K562 (cell line): ENCODE data around the gene TTC39C. TPM values are rescaled to one million over a fixed set of nuclear protein-coding genes. Genes with fewer than 3 reads are reported as not detected.

Source experiments
- ATAC-seq: fragments of 200-7000 bp; cut with Tn5 transposase; 3 replicates; pipeline ENCODE4 v1.9.1; 2020; ENCODE audit warnings: moderate library complexity
- BruUV-seq: library from RNA; stranded (reverse); fragments of 400-500 nt; replicated peaks from 2 replicates; lab custom pipeline; 2021; lab: Mats Ljungman, UMichigan
- CTCF ChIA-PET: fragments of 300-600 bp; formaldehyde crosslinking; extraction: SDS; loops from one replicate; lab custom pipeline; 2021; ENCODE audit warnings: low intra/inter-chr PET ratio; lab: Yijun Ruan, JAX
- POLR2A ChIA-PET: fragments of 300-600, 350-650 bp; sonication (Branson Sonifier 250); formaldehyde crosslinking; extraction: SDS; loops from one replicate; lab custom pipeline; 2021; ENCODE audit warnings: antibody characterized with exemption, inconsistent platforms; lab: Yijun Ruan, JAX
- DNase-seq, 4 experiments: peaks; one replicate each; pipeline versions ENCODE4 v3.0.0 to v3.0.0-alpha.2; 2011 to 2018; ENCODE audit warnings: low spot score in 3 of 4, mixed read lengths in 3 of 4; ENCODE audit errors: extremely low read depth in 1 of 4
- FAIRE-seq: peaks from 2 replicates; lab custom pipeline; 2011; peaks lifted over from hg19 to GRCh38; lab: Jason Lieb, UNC
- H2AFZ ChIP-seq: 2 replicates; pipeline ENCODE4 v1.6.0; 2011; ENCODE audit warnings: low read depth, low read length, control low read depth, inconsistent platforms
- H3K27ac ChIP-seq: fragments of 200-600 bp; 3 replicates; pipeline ENCODE4 v1.8.0; 2011; ENCODE audit warnings: low read depth, mild to moderate bottlenecking, control low read depth, inconsistent platforms, low read length, moderate library complexity, mixed read lengths; ENCODE audit errors: extremely low read depth
- H3K27me3 ChIP-seq, 2 experiments: fragments of 300-600 bp in 1 of 2; 2 replicates in 1 of 2; 3 replicates in 1 of 2; pipeline versions ENCODE4 v1.6.0 to v1.8.0; 2011; ENCODE audit warnings: inconsistent platforms in 2 of 2, low read length in 2 of 2, mild to moderate bottlenecking in 1 of 2, mixed read lengths in 1 of 2, moderate library complexity in 1 of 2; ENCODE audit not compliant: control insufficient read depth in 2 of 2, insufficient read depth in 2 of 2
- H3K36me3 ChIP-seq: fragments of 300-600 bp; 3 replicates; pipeline ENCODE4 v1.8.0; 2011; ENCODE audit warnings: mild to moderate bottlenecking, low read length, inconsistent platforms; ENCODE audit not compliant: control insufficient read depth, insufficient read depth
- H3K4me1 ChIP-seq, 2 experiments: fragments of 200-600 bp in 1 of 2; replicated peaks in 1 of 2; 2 replicates in 1 of 2; 3 replicates in 1 of 2; pipeline versions ENCODE4 v1.5.1 to v1.8.0; 2011; ENCODE audit warnings: inconsistent platforms in 2 of 2, low read length in 2 of 2, mild to moderate bottlenecking in 1 of 2, mixed read lengths in 1 of 2, moderate library complexity in 1 of 2; ENCODE audit not compliant: control insufficient read depth in 2 of 2, insufficient read depth in 2 of 2
- H3K4me2 ChIP-seq: 2 replicates; pipeline ENCODE4 v1.6.1; 2011; ENCODE audit warnings: low read length, control low read depth, inconsistent platforms, mixed read lengths; ENCODE audit not compliant: insufficient read depth
- H3K4me3 ChIP-seq: fragments of 200-600 bp; sonication (generic), shearing (Covaris generic); 2 replicates; pipeline ENCODE4 v1.5.1; 2016; ENCODE audit warnings: control low read depth, inconsistent platforms
- H3K79me2 ChIP-seq: fragments of 200-600 bp; 3 replicates; pipeline ENCODE4 v1.8.0; 2011; ENCODE audit warnings: low read length, inconsistent platforms; ENCODE audit not compliant: control insufficient read depth, insufficient read depth
- H3K9ac ChIP-seq, 2 experiments: 2 replicates each; pipeline versions ENCODE4 v1.6.0 to v1.6.1; 2011; ENCODE audit warnings: low read depth in 2 of 2, low read length in 2 of 2, control low read depth in 1 of 2, inconsistent platforms in 1 of 2, mild to moderate bottlenecking in 1 of 2, mixed read lengths in 1 of 2; ENCODE audit not compliant: insufficient read depth in 1 of 2
- H3K9me1 ChIP-seq: one replicate; pipeline ENCODE4 v1.6.0; 2011; ENCODE audit warnings: inconsistent platforms, mild to moderate bottlenecking, low read length, moderate library complexity; ENCODE audit not compliant: control insufficient read depth, insufficient read depth
- H3K9me3 ChIP-seq: replicated peaks from 2 replicates; pipeline ENCODE4 v1.5.1; 2011; ENCODE audit warnings: low read depth, low read length, inconsistent platforms; ENCODE audit not compliant: control insufficient read depth, insufficient read depth
- H4K20me1 ChIP-seq: replicated peaks from 2 replicates; pipeline ENCODE4 v1.6.1; 2011; ENCODE audit warnings: low read length, inconsistent platforms, mixed read lengths; ENCODE audit not compliant: control insufficient read depth, insufficient read depth
- ARID1B ChIP-seq: fragments of 450-650 bp; IDR thresholded peaks from 2 replicates; pipeline ENCODE4 v1.6.1; 2016; ENCODE audit warnings: antibody characterized with exemption, mild to moderate bottlenecking, inconsistent platforms
- CCAR2 ChIP-seq: fragments of 200-400 bp; formaldehyde crosslinking; IDR thresholded peaks from 2 replicates; pipeline ENCODE4 v1.6.1; 2017; ENCODE audit warnings: mild to moderate bottlenecking, low read depth, low read length
- CREBBP ChIP-seq: IDR thresholded peaks from one replicate; pipeline ENCODE4 v1.6.1; 2012; ENCODE audit warnings: low read depth, mild to moderate bottlenecking, control low read depth, inconsistent platforms, low read length
- CREM ChIP-seq: IDR thresholded peaks from 2 replicates; pipeline ENCODE4 v1.6.1; 2014; ENCODE audit warnings: antibody characterized with exemption, low read depth
- DDX20 ChIP-seq: fragments of 450-650 bp; IDR thresholded peaks from 2 replicates; pipeline ENCODE4 v1.6.1; 2016; ENCODE audit warnings: missing genetic modification characterization, low read depth, mild to moderate bottlenecking, missing compliant biosample characterization, moderate library complexity
- FOXA3 ChIP-seq, 2 experiments: fragments of 450-650 bp in 1 of 2; sonication (generic) in 1 of 2; formaldehyde crosslinking; IDR thresholded peaks in 1 of 2; conservative IDR thresholded peaks in 1 of 2; 2 replicates each; pipeline versions ENCODE4 v1.4.0 to v1.8.0; 2020 to 2022; ENCODE audit warnings: mild to moderate bottlenecking in 2 of 2, missing genetic modification reagents in 1 of 2
- GATA2 ChIP-seq: sonication (generic); formaldehyde crosslinking; IDR thresholded peaks from 2 replicates; pipeline ENCODE4 v1.4.0; 2020; ENCODE audit warnings: mild to moderate bottlenecking, missing genetic modification reagents
- HNRNPK ChIP-seq: fragments of 200-400 bp; formaldehyde crosslinking; IDR thresholded peaks from one replicate; pipeline ENCODE4 v1.6.1; 2018; ENCODE audit warnings: mild to moderate bottlenecking, low read depth, low read length; ENCODE audit not compliant: poor library complexity, severe bottlenecking
- NFIX ChIP-seq: fragments of 250-450 bp; sonication (Bioruptor Pico); IDR thresholded peaks from 2 replicates; pipeline ENCODE4 v1.4.0; 2020; ENCODE audit warnings: low read depth, mild to moderate bottlenecking, moderate library complexity
- PHF21A ChIP-seq: fragments of 450-650 bp; IDR thresholded peaks from 2 replicates; pipeline ENCODE4 v1.6.1; 2017; ENCODE audit warnings: low read depth, borderline replicate concordance
- PTTG1 ChIP-seq: fragments of 450-650 bp; IDR thresholded peaks from 2 replicates; pipeline ENCODE4 v1.6.1; 2016; ENCODE audit warnings: low read depth, mild to moderate bottlenecking, missing genetic modification characterization, missing compliant biosample characterization
- RBM17 ChIP-seq: fragments of 200-400 bp; formaldehyde crosslinking; IDR thresholded peaks from 2 replicates; pipeline ENCODE4 v1.6.1; 2017; ENCODE audit warnings: low read depth, mild to moderate bottlenecking, low read length, borderline replicate concordance
- SMAD4 ChIP-seq: fragments of 250-450 bp; sonication (Bioruptor Pico); conservative IDR thresholded peaks from 2 replicates; pipeline ENCODE4 v1.8.0; 2021; ENCODE audit warnings: inconsistent platforms, mild to moderate bottlenecking, moderate library complexity
- TARDBP ChIP-seq: fragments of 450-650 bp; IDR thresholded peaks from 2 replicates; pipeline ENCODE4 v1.6.1; 2016
- ZKSCAN1 ChIP-seq: fragments of 150-350 bp; IDR thresholded peaks from 2 replicates; pipeline ENCODE4 v1.6.1; 2016; ENCODE audit warnings: low read depth, low read length
- WGBS: fragments of 100-300 bp; shearing (Covaris generic); methylation state at CpG from one replicate; pipeline ENCODE4 v1.1.6; 2016; ENCODE audit warnings: low coverage, mixed read lengths; ENCODE audit not compliant: insufficient coverage; ENCODE audit errors: missing lambda C conversion rate; 5-methylcytosine and 5-hydroxymethylcytosine counted together
- in situ Hi-C: fragments of 300-500 bp; cut with MboI; formaldehyde crosslinking; loops from 4 replicates; pipeline ENCODE4 v1.15.0; 2018; ENCODE audit warnings: inconsistent platforms, mixed read lengths
- intact Hi-C: fragments of 100-400 bp; cut with micrococcal nuclease; formaldehyde crosslinking; loops from 2 replicates; pipeline ENCODE4 v1.14.2; 2022
- polyA plus RNA-seq, 8 experiments: library from polyadenylated mRNA; depleted of rRNA in 4 of 8; stranded (reverse) in 5 of 8; unstranded in 3 of 8; fragments of >200 nt; fragmentation: Nextera tagmentation in 2 of 8; fragmentation: Illumina TruSeq in 1 of 8; extraction: Ambion mirVana in 2 of 8; extraction: Trizol in 1 of 8; gene quantifications; 2 replicates each; pipeline versions ENCODE4 v1.2.1 to v1.2.3, GENCODE V29; 2011 to 2014; ENCODE audit warnings: inconsistent platforms in 1 of 8, missing spikeins in 1 of 8
- total RNA-seq, 7 experiments: library from RNA; depleted of rRNA in 6 of 7; stranded (reverse); fragments of >200 nt in 6 of 7; fragmentation: Illumina TruSeq in 2 of 7; extraction: Trizol in 2 of 7; gene quantifications; 2 replicates each; pipeline versions ENCODE4 v1.2.1 to v1.2.3, GENCODE V29; 2011 to 2021; ENCODE audit warnings: low replicate concordance in 1 of 7
- TF ChIP-seq, protein P1 (sequence below): fragments of 450-650 bp; formaldehyde crosslinking; IDR thresholded peaks from 2 replicates; pipeline ENCODE4 v1.4.0; 2022; ENCODE audit warnings: missing genetic modification characterization

Gene TTC39C
- total and polyA plus RNA-seq, 9 of the 15 experiments (the other 6 are each of a cell fraction or from before 2014, with no cell fraction given): 0.01 to 0.58 (median 0.18) TPM; not detected in 5

DNA sequence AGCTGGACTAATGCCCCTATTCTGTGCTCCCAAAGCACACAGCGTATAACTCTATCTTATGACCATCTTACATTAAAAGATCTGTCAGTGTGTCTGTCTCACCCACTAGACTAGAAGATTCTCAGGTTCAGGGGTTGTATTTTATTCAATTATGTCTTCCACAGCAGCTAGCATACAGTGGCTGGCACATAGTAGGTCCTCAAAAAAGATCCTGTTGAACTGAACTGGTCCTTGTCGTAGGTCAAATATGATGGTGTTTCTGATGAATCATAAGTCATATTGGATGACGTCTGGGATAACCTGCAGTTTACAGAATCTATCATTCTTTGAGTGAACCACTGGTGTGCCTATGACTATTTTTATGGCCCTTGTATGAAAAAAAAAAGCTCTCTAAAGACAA, 11.3 kb upstream of the TTC39C start:
- no peak for FAIRE-seq
- WGBS: 2% methylated on average over 3 of the region's 3 CpGs
- no peaks in the 10 kb centered on the region for H3K9me3 ChIP-seq
- no peak overlapping the region for H3K4me3 ChIP-seq
- H3K9ac ChIP-seq: no peak overlapping the region
- no peak overlapping the region for H3K4me2 ChIP-seq
- in situ Hi-C loops: no loop called here
- TF ChIP-seq CREBBP (no peak), ZKSCAN1 (0 out of 2 replicates have a peak, but pooled peaks have one; percentile 43), CREM (no peak), PHF21A (no peak)
- TF ChIP-seq, all 486 proteins: peak for 1
- DNase-seq: no peak
- ChIA-PET CTCF (no interaction called here), POLR2A (no interaction called here)
- no TSS peak for BruUV-seq
- Histone ChIP-seq H3K36me3 (no peaks in the 10 kb centered on the region), H3K27me3 (no peaks in the 10 kb centered on the region), H4K20me1 (no peaks in the 10 kb centered on the region), H2AFZ (no peak overlapping the region), H3K4me1 (no peaks in the 10 kb centered on the region), H3K27ac (no peak overlapping the region), H3K9me1 (no peaks in the 10 kb centered on the region), H3K79me2 (no peaks in the 10 kb centered on the region)
- ATAC-seq: no peak
- intact Hi-C loops: no loop called here

GRCh38 chr18:24003903-24004640, 10.5 kb upstream of the TTC39C start:
- ATAC-seq: no peak
- no peaks in the 10 kb centered on the region for H3K27me3 ChIP-seq
- H3K9me1 ChIP-seq: no peaks in the 10 kb centered on the region
- H3K79me2 ChIP-seq: no peaks in the 10 kb centered on the region
- in situ Hi-C loops: no loop called here
- no peaks in the 10 kb centered on the region for H4K20me1 ChIP-seq
- H3K36me3 ChIP-seq: no peaks in the 10 kb centered on the region
- H2AFZ ChIP-seq: no peak overlapping the region
- no peaks in the 10 kb centered on the region for H3K4me1 ChIP-seq
- H3K4me3 ChIP-seq: no peak overlapping the region
- no peaks in the 10 kb centered on the region for H3K9me3 ChIP-seq
- CTCF ChIA-PET: no interaction called here
- no peak overlapping the region for H3K9ac ChIP-seq
- H3K27ac ChIP-seq: no peak overlapping the region
- WGBS: 0% methylated on average over 2 of the region's 2 CpGs
- POLR2A ChIA-PET: no interaction called here
- no peak for DNase-seq
- no TSS peak for BruUV-seq
- intact Hi-C loops: no loop called here
- H3K4me2 ChIP-seq: no peak overlapping the region
- no peak for FAIRE-seq
- TF ChIP-seq NFIX (CRISPR knock-in tag) (no peak), HNRNPK (no peak), SMAD4 (CRISPR knock-in tag) (no peak), CCAR2 (no peak), GATA2 (no peak), ARID1B (no peak), FOXA3 (CRISPR knock-in tag; conservative IDR thresholded peaks at IDR 0.05 in 1 of 2, IDR thresholded peaks at IDR 0.05 in 1 of 2) (no peak), DDX20 (tag) (no peak), RBM17 (no peak), TARDBP (no peak), PTTG1 (tag) (no peak)
- TF ChIP-seq, protein P1, sequence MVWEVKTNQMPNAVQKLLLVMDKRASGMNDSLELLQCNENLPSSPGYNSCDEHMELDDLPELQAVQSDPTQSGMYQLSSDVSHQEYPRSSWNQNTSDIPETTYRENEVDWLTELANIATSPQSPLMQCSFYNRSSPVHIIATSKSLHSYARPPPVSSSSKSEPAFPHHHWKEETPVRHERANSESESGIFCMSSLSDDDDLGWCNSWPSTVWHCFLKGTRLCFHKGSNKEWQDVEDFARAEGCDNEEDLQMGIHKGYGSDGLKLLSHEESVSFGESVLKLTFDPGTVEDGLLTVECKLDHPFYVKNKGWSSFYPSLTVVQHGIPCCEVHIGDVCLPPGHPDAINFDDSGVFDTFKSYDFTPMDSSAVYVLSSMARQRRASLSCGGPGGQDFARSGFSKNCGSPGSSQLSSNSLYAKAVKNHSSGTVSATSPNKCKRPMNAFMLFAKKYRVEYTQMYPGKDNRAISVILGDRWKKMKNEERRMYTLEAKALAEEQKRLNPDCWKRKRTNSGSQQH (CRISPR knock-in tag): no peak
